NCI-H446 treated with DMSO at 0.1 percent for 48 hours (cell line): ENCODE measurements around the gene NLGN1.
A peak's percentile ranks its signal among the peaks of the same experiment; 100 is the strongest.
"Not testable (repeated sequence)": the region's sequence is repeated elsewhere in the genome, so short reads cannot be mapped to it uniquely, and the experiment has no call there.

Experiments
- DNase-seq: peaks from one replicate; lab custom pipeline; 2025; lab: John Stamatoyannopoulos, UW

Gene NLGN1

GRCh38 chr3:174218016-174218415, 820.5 kb downstream of the NLGN1 start:
- no peak for DNase-seq

- no peak for DNase-seq
Observed at GRCh38 chr3:174219738-174220137, 822.2 kb downstream of the NLGN1 start.

- no peak for DNase-seq
Observed at GRCh38 chr3:174220775-174221554, 823.4 kb downstream of the NLGN1 start.

- DNase-seq, result peak; percentile 20
Observed at GRCh38 chr3:174223042-174223441, 825.5 kb downstream of the NLGN1 start.

- no peak for DNase-seq
Observed at GRCh38 chr3:174223626-174224025, 826.1 kb downstream of the NLGN1 start.

GRCh38 chr3:174229916-174230315, 832.4 kb downstream of the NLGN1 start:
- no peak for DNase-seq

GRCh38 chr3:174232028-174232657, 834.6 kb downstream of the NLGN1 start:
- DNase-seq, result not testable (repeated sequence)

GRCh38 chr3:174232658-174233429, 835.3 kb downstream of the NLGN1 start:
- DNase-seq, result no peak

- no peak for DNase-seq
Observed at GRCh38 chr3:174233511-174233910, 836.0 kb downstream of the NLGN1 start.

- peak; percentile 86 for DNase-seq
Observed at GRCh38 chr3:174242311-174243041, 844.9 kb downstream of the NLGN1 start.

- DNase-seq, result peak; percentile 75
Observed at GRCh38 chr3:174243171-174243570, 845.6 kb downstream of the NLGN1 start.

GRCh38 chr3:174247687-174248152, 850.2 kb downstream of the NLGN1 start:
- peak; percentile 91 for DNase-seq

GRCh38 chr3:174251681-174252080, 854.1 kb downstream of the NLGN1 start:
- peak; percentile 9 for DNase-seq

- DNase-seq, result peak; percentile 92
Observed at GRCh38 chr3:174253196-174253823, 855.8 kb downstream of the NLGN1 start.

- peak; percentile 64 for DNase-seq
Observed at GRCh38 chr3:174253940-174254339, 856.4 kb downstream of the NLGN1 start.

- no peak for DNase-seq
Observed at GRCh38 chr3:174255454-174255853, 857.9 kb downstream of the NLGN1 start.

- DNase-seq, result no peak
Observed at GRCh38 chr3:174266476-174266875, 868.9 kb downstream of the NLGN1 start.

- DNase-seq, result no peak
Observed at GRCh38 chr3:174268061-174268460, 870.5 kb downstream of the NLGN1 start.

GRCh38 chr3:174268586-174268985, 871.0 kb downstream of the NLGN1 start:
- no peak for DNase-seq

- DNase-seq, result no peak
Observed at GRCh38 chr3:174270841-174271240, 873.3 kb downstream of the NLGN1 start.

GRCh38 chr3:174275336-174275735, 877.8 kb downstream of the NLGN1 start:
- no peak for DNase-seq
